D721Med (cell line): ENCODE data around the gene RPS27L.
"Not testable (repeated sequence)": the region's sequence is repeated elsewhere in the genome, so short reads cannot be mapped to it uniquely, and the experiment has no call there.

Experiments used
- DNase-seq: peaks from one replicate; pipeline ENCODE4 v3.0.0; 2011; ENCODE audit warnings: low spot score; ENCODE audit not compliant: insufficient read length
- FAIRE-seq: peaks from 2 replicates; lab custom pipeline; 2011; peaks lifted over from hg19 to GRCh38; lab: Jason Lieb, UNC
- CTCF ChIP-seq: IDR thresholded peaks from 2 replicates; pipeline ENCODE4 v1.5.1; 2012; ENCODE audit warnings: mild to moderate bottlenecking, control low read depth; ENCODE audit not compliant: insufficient read depth; ENCODE audit errors: missing control alignments

Gene RPS27L

DNA sequence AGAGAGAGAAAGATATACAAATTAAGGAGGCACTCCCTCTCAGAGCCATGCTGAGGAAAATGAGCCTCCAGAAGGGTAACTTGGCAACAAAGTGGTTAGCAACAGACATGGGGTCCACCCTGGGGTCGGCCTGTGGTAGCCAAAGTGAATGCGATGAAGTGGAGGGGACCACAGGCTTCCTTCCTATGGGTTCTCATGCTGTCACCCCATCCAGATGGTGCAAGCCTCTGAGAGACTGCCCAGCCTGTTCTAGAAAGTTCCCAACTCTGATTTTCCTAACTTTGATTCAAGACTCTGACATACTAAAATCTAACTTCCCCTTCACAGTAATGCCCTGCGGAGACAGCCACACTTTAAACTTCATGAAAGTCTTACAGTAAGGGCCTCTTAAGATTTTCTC, 53.9 kb downstream of the RPS27L start:
- no peak for TF ChIP-seq CTCF
- FAIRE-seq (no peak), DNase-seq (no peak)

- not testable (repeated sequence) for DNase-seq, FAIRE-seq
Observed at GRCh38 chr15:63099581-63099980, 57.7 kb downstream of the RPS27L start.

DNA sequence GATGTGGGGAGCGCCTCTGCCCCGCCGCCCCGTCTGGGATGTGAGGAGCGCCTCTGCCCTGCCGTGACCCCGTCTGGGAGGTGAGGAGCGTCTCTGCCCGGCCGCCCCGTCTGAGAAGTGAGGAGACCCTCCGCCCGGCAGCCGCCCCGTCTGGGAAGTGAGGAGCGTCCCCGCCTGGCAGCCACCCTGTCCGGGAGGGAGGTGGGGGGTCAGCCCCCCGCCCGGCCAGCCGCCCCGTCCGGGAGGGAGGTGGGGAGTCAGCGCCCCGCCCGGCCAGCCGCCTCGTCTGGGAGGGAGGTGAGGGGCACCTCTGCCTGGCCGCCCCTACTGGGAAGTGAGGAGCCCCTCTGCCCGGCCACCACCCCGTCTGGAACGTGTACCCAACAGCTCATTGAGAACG, 58.4 kb downstream of the RPS27L start:
- not testable (repeated sequence) for FAIRE-seq

More for the DNA sequence above, 58.4 kb downstream of the RPS27L start:
- DNase-seq, result not testable (repeated sequence)
